ENCODE results near the gene MAN2C1.

DNA sequence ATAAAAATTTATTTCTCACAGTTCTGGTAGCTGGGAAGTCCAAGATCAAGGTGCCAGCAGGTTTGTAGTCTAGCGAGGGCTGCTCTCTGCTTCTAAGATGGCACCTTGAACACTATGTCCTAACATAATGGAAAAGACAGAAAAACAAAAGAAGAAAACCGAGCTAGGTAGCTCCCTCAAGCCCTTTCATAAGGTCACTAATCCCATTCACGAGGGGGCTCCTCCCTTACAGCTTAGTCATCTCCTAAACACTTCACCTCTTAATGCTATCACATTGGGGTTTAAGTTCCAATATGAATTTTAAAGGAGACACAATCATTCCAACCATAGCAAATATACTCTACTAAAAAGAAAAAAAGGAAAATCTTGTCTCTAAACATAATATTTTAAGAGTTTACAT is 62.2 kb downstream of the MAN2C1 start:
- TF ChIP-seq ZNF274 (IDR thresholded peaks at IDR 0.05; ENCODE audit: borderline replicate concordance, low read depth, low read length) (no peak), EGR1 (conservative IDR thresholded peaks at IDR 0.05) (no peak)
- TF ChIP-seq, protein P1, sequence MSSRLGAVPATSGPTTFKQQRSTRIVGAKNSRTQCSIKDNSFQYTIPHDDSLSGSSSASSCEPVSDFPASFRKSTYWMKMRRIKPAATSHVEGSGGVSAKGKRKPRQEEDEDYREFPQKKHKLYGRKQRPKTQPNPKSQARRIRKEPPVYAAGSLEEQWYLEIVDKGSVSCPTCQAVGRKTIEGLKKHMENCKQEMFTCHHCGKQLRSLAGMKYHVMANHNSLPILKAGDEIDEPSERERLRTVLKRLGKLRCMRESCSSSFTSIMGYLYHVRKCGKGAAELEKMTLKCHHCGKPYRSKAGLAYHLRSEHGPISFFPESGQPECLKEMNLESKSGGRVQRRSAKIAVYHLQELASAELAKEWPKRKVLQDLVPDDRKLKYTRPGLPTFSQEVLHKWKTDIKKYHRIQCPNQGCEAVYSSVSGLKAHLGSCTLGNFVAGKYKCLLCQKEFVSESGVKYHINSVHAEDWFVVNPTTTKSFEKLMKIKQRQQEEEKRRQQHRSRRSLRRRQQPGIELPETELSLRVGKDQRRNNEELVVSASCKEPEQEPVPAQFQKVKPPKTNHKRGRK (tag; IDR thresholded peaks at IDR 0.05) = no peak
